GM18951 (cell line): Measurements from ENCODE around the gene CHD6.

Experiments used
- POLR2A ChIP-seq: IDR thresholded peaks from 4 replicates; pipeline ENCODE4 v1.6.1; 2011; ENCODE audit warnings: mild to moderate bottlenecking; ENCODE audit not compliant: insufficient read length, insufficient read depth; ENCODE audit errors: extremely low read depth
- in situ Hi-C: fragments of 300-500 bp; cut with MboI; formaldehyde crosslinking; loops from one replicate; pipeline ENCODE4 v1.12.0; 2022; ENCODE audit warnings: low sequenced_read_pairs, mixed read lengths, inconsistent platforms; ENCODE audit not compliant: unreplicated experiment

CHD6 gene

GRCh38 chr20:41570557-41570956 is 47.6 kb downstream of the CHD6 start:
- in situ Hi-C loops = no loop called here
- TF ChIP-seq POLR2A = no peak

GRCh38 chr20:41567615-41568014 is 50.6 kb downstream of the CHD6 start:
- no peak for TF ChIP-seq POLR2A
- in situ Hi-C loops = no loop called here

GRCh38 chr20:41566896-41567527 is 51.2 kb downstream of the CHD6 start:
- TF ChIP-seq POLR2A = no peak
- in situ Hi-C loops = no loop called here

- in situ Hi-C loops = no loop called here
- TF ChIP-seq POLR2A = no peak
Measured at GRCh38 chr20:41563087-41563486, 55.1 kb downstream of the CHD6 start.

- in situ Hi-C loops = no loop called here
Measured at GRCh38 chr20:41560970-41561369, 57.2 kb downstream of the CHD6 start.

GRCh38 chr20:41559658-41560057 is 58.5 kb downstream of the CHD6 start:
- no peak for TF ChIP-seq POLR2A
- in situ Hi-C loops = no loop called here

More at GRCh38 chr20:41560970-41561369, 57.2 kb downstream of the CHD6 start:
- TF ChIP-seq POLR2A = no peak

- in situ Hi-C loops = no loop called here
- no peak for TF ChIP-seq POLR2A
Measured at GRCh38 chr20:41553142-41553879, 64.9 kb downstream of the CHD6 start.

- TF ChIP-seq POLR2A = no peak
- in situ Hi-C loops = no loop called here
Measured at GRCh38 chr20:41552295-41553068, 65.7 kb downstream of the CHD6 start.

- in situ Hi-C loops = no loop called here
- TF ChIP-seq POLR2A = no peak
Measured at GRCh38 chr20:41551011-41551705, 67.0 kb downstream of the CHD6 start.

GRCh38 chr20:41547221-41547620 is 71.0 kb downstream of the CHD6 start:
- in situ Hi-C loops = no loop called here

GRCh38 chr20:41546535-41546934 is 71.6 kb downstream of the CHD6 start:
- no peak for TF ChIP-seq POLR2A
- in situ Hi-C loops = no loop called here

More at GRCh38 chr20:41547221-41547620, 71.0 kb downstream of the CHD6 start:
- TF ChIP-seq POLR2A = no peak

GRCh38 chr20:41544472-41544871 is 73.7 kb downstream of the CHD6 start:
- in situ Hi-C loops = no loop called here
- no peak for TF ChIP-seq POLR2A

GRCh38 chr20:41540918-41541317 is 77.3 kb downstream of the CHD6 start:
- no peak for TF ChIP-seq POLR2A
- in situ Hi-C loops = no loop called here
